GM21576 (cell line): ENCODE results near the gene MZB1.
"Not testable (repeated sequence)": the region's sequence is repeated elsewhere in the genome, so short reads cannot be mapped to it uniquely, and the experiment has no call there.

Source experiments
- ATAC-seq: cut with Tn5 transposase; IDR thresholded peaks from one replicate; pipeline ENCODE4 v1.9.1; 2021; ENCODE audit warnings: mild to moderate bottlenecking, moderate library complexity; ENCODE audit not compliant: unreplicated experiment

The MZB1 gene

DNA sequence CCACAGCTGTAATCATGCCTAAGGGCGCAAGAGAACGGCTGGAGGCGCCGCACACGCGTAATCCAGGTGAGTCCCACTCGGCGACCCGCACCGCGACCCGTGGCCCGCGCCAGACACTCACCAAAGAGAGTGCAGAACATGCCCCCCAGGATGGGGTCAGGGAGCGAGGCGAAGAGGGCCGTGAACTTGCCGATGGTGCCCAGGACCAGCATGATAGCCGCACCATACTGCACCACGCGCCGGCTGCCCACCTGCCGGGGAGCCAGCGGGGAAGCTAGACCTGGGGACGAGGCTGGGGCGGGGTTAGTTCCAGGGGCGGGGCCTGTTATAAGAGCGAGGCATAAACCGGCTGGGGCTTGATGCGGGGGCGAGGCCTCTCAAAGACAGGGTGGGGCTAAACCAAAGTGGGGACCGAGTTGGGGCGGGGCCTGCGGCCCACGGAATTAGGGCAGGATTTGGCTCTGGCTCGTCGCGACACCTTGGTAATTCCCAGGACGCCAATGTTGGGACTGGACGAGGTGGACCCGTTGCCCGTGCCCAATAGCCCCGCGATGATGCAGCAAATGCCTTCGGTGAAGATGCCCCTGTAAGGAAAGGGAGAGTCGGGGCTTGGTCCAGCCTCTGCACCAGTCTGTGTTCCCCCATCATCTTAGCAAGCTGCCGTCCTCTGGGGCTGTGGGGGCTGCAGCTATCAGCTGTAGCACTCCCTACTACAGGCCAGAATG lies 11.4 kb downstream of the MZB1 start:
- no peak for ATAC-seq

DNA sequence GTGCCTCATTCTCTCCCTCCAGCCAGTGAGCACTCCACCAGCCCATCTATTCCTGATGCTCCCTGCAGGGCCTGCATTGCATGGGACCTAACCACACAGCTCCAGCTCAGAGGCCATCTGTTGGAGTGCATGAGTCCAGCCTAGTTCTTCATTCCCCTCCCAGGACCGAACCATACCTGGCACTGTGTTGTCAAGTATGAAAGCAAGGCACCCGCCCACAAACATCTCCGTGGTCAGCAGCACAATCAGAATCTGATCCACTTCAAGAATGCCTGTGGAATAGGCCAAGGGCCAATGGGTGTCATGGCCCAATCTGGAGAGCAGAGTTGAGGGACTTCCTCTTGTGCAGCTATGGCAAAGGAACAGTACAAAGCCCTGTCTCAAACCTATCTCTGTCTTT lies 12.5 kb downstream of the MZB1 start:
- ATAC-seq, result no peak

DNA sequence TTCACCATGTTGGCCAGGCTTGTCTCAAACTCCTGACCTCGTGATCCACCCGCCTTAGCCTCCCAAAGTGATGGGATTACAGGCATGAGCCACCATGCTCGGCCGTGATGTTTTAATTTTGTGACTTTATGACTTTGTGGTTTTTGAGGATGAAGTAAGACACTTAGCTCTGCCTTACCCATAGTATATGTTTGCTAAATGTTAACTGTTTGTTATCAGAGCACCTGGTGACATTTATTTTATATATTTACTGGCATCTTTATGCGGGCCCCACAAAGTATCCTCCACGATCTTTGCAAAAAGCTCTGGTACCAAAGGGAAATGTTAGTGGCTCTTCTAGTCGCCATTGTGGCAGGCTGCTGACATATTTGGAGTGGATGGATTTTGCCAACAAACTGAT lies 13.3 kb downstream of the MZB1 start:
- no peak for ATAC-seq

DNA sequence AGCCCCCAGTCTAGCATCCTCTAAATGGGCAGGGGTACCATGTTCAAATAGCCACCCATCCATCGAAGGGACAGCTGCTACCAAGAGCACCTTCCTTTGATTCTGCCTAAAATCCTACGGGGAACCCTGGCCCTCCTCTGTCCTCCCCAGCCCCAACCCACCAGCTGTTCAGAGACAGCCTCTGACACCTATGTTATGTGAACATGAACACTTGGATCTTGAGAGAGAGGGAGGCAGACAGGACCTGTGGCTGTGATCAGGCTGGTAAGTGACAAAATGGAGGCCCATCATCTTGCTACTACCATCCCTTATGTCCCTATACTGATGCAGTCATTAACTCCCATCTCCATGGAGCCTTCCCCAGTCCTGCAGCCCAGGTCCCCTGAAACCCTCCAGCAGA lies 14.8 kb downstream of the MZB1 start:
- ATAC-seq, result no peak

DNA sequence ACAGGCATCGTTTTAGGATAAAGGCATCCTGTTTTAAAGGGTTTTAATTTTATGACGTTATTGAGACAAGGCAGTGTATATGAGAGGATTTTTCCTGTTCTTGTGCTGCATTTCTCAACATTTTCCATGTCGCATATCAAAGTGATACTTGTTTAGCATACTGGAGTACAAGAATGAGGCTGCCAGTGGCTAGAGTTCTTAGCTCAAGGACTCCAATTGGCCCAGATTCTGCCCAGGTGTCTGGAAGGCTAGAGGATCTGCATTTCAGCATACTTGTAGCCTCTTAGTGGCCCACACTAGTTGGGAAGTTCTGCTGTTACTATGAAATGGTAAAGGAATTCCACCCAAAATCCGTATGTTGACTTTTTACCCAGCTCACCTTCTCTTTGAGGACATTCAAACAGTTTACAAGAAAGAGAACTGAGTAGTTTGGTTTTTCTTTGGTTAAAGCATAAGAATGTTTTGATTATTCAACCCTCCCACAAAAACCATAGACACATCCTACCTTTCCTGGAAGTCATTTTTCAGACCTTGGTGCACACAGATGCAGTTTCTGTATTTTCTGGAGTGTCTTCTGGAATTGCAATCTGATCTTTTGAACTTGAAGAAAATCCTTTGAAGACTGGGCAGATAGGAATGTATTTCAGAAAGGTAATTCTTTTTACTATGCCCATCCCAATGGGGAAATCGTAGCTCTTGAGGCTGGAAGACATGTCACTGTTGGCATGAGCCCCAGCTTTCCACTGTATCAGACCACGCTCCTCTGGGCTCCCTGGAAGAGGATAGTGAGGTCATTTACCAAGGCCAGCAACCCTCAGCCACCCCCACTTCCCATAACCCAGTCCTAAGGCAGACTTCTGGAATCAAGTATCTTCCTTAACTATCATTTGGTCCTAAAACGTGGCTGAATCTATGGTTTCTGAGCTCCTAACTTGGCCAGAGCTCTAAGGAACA lies 18.0 kb downstream of the MZB1 start:
- ATAC-seq, result no peak

DNA sequence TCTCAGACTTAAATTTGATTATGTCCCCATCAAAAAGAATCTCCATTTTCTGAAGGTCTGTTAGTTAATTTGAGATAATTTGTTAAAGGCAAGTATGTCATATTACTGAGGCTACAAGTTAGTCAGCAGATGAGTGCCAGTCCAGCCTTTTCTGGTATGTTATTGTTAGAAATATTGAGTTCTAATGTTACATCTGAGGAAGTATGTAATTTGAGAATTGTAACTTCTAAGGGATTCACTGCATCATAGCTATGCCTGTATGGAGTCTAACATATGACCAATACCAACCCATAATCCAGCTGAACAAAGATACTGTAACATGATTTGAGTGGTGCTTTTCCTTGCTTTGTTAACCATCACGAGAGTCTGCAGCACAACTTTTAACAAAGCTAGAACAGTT lies 20.5 kb downstream of the MZB1 start:
- no peak for ATAC-seq

DNA sequence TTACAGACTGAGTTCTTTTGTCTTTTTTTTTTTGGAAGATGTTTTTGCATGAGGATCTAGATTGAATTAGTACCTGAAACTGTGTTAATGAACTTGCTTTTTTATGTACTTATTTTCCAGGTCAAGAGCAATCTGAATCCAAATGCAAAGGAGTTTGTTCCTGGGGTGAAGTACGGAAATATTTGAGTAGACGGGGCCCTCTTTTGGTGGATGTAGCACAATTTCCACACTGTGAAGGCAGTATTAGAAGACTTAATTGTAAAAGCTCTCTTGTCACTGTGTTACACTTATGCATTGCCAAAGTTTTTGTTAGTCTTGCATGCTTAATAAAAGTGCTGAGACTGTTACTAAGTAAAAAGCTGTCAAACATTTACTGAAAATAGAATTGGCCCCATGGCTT lies 21.1 kb downstream of the MZB1 start:
- no peak for ATAC-seq

DNA sequence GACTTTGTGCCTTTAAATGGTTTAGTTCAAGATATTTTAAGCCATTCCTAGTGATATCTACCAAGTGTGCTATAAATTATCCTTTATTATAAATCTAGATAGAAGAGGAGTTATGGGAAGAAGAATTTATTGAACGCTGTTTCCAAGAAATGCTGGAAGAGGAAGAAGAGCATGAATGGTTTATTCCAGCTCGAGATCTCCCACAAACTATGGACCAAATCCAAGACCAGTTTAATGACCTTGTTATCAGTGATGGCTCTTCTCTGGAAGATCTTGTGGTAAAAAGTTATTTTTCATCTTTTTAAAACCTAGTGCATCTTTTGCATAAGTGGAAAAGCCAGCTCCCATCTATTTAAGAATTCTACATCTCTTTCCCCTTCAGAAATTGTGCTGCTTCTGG lies 25.2 kb downstream of the MZB1 start:
- ATAC-seq, result no peak

DNA sequence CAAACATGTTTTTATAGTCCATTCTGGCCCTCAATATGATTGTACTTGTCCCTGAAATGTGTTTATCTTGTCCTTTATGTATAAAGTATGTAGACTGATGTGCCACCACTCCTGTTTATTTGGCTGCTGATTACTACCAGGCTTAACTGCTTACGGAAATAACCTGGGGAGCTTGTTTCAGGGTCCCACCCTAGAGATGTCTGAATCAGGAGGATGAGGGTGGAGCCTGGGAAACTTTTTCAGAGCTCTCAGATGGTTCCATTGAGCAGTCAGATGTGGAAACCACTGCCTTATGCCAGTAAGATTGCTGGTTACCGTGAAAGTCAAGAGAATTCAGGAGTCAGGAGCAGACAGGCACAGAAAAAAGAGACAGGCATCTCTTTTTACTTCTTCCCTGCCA lies 25.8 kb downstream of the MZB1 start:
- no peak for ATAC-seq

DNA sequence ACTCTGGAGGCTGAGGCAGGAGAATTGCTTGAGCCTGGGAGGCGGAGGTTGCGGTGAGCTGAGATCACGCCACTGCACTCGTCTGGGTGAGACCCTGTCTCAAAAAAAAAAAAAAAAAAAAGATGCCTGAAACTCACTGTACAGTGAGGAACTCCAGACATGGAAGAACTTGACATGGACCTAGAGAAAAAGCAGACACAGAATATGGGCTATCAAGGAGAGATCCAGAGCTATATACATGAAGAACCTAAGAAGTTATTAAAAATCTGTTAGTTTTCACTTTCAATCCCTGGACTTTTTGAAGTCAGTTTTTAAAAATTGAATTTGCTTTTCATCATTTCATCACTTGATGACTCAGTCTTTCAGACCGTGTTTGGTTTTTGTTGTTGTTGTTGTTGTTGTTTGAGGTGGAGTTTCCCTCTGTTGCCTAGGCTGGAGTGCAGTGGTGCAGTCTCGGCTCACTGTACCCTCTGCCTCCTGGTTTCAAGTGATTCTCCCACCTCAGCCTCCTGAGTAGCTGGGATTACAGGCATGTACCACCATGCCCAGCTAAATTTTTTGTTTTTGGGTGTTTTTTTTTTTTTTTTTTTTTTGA lies 27.8 kb downstream of the MZB1 start:
- no peak for ATAC-seq

DNA sequence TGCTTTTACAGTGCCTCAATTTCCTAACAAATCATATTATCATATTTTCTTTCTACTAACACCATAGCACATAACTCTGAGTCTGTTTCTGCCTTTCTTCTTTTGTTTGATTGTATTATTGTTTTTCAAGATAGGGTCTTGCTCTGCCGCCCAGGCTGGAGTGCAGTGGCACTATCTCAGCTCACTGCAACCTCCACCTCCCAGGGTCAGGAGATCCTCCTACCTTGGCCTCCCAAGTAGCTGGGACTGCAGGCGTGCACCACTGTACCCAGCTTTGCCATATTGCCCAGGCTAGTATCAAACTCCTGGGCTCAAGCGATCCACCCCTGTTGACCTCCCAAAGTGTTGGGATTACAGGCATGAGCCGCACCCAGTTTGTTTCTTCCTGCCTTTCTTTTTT lies 29.3 kb downstream of the MZB1 start:
- no peak for ATAC-seq

DNA sequence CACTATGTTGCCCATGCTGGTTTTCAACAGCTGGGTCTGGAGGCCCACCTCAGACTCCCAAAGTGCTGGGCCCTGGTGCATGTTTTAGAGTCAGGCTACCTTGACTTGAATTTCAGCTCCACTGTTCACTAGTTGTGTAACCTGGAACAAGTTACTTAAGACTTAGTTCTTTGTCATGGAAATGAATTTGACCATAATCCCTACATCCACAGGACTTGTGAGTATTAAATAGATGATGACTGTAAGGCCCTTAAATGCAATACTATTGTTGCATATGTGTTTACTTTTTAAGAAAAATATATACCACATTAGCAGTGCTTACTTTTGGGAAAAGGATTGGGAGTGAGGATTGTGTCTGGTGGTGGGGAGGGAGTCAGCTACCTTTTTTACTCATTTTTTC lies 31.6 kb downstream of the MZB1 start:
- ATAC-seq, result no peak

DNA sequence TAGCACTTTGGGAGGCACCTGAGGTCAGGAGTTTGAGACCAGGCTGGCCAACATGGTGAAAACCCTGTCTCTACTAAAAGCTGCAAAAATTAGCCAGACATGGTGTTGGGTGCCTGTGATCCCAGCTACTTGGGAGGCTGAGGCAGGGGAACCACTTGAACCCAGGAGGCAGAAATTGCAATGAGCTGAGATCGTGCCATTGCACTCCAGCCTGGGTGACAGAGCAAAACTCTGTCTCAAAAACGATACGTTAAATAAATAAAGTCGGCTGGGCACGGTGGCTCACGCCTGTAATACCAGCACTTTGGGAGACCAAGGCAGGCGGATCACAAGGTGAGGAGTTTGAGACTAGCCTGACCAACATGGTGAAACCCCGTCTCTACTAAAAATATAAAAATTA lies 33.8 kb downstream of the MZB1 start:
- ATAC-seq, result not testable (repeated sequence)

DNA sequence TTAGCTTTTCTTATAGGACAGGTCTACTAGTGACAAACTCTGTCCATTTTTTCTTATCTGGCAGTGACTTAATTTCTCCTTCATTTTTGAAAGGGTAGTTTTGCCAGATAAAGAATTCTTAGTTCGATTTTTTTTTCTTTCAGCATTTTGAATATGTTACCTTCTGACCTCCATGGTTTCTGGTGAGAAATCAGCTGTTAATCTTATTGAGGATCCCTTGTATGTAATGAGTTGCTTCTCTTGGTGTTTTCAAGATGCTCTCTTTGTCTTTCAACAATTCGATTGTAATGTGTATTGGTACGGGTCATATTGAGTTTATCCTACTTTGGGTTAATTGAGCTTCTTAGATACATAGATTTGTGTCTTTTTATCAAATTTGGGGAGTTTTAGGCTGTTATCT lies 35.5 kb downstream of the MZB1 start:
- ATAC-seq, result no peak

DNA sequence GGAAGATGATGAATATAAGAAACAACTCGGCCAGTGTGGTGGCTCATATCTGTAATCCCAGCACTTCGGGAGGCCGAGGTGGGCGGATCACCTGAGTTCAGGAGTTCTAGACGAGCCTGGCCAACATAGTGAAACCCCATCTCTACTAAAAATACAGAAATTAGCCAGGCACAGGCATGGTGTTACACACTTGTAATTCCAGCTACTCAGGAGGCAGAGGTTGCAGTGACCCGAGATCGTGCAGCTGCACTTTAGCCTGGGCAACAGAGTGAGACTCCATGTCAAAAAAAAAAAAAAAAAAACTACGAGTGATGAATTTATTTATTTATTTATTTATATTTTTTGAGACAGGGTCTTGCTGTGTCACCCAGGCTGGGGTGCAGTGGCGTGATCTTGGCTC lies 41.9 kb downstream of the MZB1 start:
- ATAC-seq, result not testable (repeated sequence)

DNA sequence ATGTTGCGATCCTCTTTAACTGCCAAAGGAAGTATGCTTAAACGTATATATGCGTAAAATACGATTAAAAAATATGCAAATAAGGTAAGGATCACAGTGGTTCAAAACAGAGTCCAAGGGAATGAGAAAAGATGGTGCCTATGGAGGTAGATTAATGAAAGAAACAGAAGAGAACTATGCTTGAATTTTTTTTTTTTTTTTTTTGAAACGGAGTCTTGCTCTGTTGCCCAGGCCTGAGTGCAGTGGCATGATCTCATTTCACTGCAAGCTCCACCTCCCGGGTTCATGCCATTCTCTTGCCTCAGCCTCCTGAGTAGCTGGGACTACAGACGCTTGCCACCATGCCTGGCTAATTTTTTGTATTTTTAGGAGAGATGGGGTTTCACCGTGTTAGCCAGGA lies 44.3 kb downstream of the MZB1 start:
- ATAC-seq, result not testable (repeated sequence)

DNA sequence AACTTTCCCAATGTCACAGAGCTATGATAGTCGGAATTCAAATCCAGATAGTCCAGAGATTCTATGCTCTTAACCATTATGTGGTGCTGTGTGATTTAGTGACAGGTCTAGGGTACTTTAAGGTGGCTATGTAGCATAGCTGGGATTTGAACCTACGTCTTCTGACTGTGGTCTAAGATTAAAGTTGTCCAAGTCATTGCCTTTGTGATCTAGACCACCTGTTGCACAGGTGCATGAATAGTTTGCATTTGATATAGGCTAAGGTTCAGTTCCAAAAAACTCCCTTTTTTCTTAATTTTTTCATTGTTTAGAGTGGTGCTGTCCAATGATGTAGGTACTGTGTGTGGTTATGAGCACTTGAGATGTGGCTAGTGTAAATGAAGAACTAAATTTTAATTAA lies 45.5 kb downstream of the MZB1 start:
- ATAC-seq, result no peak

DNA sequence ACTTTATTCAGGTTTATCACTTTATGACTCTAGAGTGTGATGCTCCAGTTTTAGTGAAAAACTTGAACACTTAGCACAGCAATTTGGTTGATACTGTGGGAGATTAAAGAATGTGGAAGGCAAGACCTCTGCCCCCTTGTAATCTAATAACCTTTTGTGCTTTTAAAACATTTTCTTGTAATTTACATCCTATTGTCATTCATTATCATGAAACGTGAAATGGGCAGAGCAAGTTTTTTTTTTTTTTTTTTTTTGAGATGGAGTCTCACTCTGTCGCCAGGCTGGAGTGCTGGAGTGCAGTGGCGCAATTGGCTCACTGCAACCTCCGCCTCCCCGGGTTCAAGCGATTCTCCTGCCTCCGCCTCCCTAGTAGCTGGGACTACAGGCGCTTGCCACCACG lies 46.2 kb downstream of the MZB1 start:
- no peak for ATAC-seq

DNA sequence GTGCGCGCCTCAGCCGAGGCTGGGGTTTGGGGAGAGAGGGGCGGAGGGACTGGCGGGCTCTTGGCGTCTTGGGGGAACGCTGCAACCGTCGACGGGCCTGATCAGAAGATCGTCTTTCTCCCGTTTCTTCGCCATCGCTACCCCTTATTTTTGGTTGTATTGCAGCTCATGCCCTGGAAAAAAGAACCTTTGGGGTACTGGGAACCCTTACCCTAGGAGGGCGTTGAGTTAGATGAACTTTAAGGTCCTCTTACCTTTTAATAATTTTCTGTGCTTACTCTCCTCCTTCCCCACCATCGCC lies 47.3 kb downstream of the MZB1 start:
- peak; percentile 31 for ATAC-seq

DNA sequence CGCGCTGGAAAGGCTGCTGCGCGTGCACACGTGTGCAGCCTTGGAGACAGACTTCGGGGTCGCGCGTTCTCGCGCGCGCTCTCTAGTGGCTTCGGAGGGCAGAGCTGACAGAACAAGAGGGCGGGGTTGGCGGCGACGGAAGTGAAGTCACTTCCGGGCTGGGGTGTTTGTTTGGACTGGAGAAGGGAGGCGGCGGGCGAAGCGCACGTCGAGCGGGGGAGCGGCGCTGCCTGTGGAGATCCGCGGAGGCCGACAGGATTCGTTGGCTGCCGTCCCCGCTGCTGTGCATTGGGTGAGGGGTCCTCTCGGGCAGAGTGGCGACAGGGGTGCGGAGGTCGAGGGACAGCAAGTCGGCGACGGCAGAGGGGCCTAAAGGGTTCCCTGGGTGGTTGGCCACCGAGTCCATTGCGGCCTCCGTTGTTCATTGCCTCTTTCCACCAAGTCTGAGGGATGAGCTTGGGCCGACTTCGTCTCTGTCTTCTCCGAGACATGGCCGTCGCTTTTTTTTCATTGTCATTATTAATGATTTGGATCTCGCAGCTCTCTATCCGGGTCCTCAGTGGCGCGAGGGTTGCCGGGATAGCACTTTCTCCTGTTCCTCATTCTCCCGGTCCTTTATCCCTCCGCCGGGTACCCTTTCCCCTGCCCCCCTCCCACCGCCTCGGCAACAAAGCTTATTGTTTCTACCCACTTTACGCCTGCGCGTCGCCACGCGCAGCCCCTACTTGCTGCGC lies 47.9 kb downstream of the MZB1 start, which contains the start of gene PAIP2:
Gene PAIP2 (plus strand): TSS at position 166 of the 734 bp plus-strand sequence. CDS start 21,931 bp downstream, outside the sequence.
- peak; percentile 85 for ATAC-seq

DNA sequence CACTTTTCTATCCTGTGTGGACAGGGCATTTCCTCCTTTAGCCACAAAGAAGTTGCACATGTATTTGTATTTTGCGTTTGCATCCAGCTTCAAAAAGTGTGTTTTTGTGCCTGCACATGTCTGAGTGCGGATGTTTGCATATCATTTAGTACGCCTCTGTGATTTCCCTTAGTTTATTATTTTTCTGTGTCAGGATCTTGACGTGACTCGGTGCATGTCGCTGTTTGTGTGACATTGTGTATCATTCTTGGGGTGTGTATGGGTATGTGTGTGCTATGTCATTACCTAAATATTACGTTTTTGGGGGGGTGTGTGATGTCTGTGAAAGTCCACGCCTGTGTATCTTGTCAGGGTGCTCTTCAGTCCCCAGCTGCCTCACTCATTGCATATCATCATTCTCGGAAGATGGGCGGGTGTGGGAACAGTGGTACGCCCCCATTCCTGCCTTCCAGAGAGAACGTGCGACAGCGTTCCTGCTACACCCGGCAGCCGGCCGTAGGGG lies 48.5 kb downstream of the MZB1 start:
- ATAC-seq, result peak; percentile 16
